IPS-18a (cell line): ENCODE data around the gene CALML5.

Source experiments
- H3K27ac ChIP-seq: one replicate; pipeline ENCODE4 v1.5.1; 2013; ENCODE audit warnings: low read length
- H3K27me3 ChIP-seq: one replicate; pipeline ENCODE4 v1.6.1; 2013; ENCODE audit warnings: mild to moderate bottlenecking, low read length; ENCODE audit not compliant: control insufficient read depth, insufficient read depth
- H3K36me3 ChIP-seq: one replicate; pipeline ENCODE4 v1.6.1; 2013; ENCODE audit warnings: low read depth, low read length; ENCODE audit not compliant: control insufficient read depth
- H3K4me1 ChIP-seq: one replicate; pipeline ENCODE4 v1.6.1; 2013; ENCODE audit warnings: low read depth, low read length; ENCODE audit not compliant: control insufficient read depth
- H3K4me3 ChIP-seq: one replicate; pipeline ENCODE4 v1.5.1; 2013; ENCODE audit warnings: low read length
- H3K9ac ChIP-seq: one replicate; pipeline ENCODE4 v1.6.1; 2013; ENCODE audit warnings: mild to moderate bottlenecking, low read length, moderate library complexity
- H3K9me3 ChIP-seq: one replicate; pipeline ENCODE4 v1.6.1; 2013; ENCODE audit warnings: low read depth, low read length; ENCODE audit not compliant: control insufficient read depth

The CALML5 gene

DNA sequence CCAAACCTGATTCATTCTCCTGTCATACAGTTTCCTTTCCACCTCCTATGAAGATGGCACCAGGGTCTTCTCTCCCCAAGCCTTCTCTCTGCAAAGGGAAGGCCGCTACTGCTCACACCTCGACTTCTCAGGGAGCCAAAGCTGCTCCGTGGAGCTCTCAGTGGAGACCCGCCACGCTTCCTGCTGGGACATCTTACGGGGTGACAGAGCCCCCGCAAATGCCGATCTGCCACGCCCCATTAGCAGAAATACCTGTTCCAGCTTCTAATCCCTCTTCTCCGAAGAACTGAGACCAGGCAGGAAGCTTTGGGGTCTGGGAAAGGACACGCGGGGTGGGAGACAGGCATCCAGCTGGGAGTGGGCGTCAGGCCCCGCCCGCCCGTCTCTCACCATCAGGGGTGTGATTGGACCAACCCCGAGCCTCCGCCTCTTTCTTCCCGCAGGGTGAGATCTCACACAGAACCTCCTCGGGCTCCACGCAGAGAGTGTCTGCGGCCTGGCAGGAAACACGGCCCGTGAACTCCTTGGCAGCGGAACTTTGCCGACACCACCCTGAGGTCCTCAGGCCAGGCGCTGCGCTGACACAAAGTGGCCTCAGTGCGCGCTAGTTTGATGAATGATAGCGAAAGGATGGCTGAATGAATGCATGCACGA is 12.0 kb upstream of the CALML5 start:
- Histone ChIP-seq H3K27ac (no peak overlapping the region), H3K9ac (no peak overlapping the region)

DNA sequence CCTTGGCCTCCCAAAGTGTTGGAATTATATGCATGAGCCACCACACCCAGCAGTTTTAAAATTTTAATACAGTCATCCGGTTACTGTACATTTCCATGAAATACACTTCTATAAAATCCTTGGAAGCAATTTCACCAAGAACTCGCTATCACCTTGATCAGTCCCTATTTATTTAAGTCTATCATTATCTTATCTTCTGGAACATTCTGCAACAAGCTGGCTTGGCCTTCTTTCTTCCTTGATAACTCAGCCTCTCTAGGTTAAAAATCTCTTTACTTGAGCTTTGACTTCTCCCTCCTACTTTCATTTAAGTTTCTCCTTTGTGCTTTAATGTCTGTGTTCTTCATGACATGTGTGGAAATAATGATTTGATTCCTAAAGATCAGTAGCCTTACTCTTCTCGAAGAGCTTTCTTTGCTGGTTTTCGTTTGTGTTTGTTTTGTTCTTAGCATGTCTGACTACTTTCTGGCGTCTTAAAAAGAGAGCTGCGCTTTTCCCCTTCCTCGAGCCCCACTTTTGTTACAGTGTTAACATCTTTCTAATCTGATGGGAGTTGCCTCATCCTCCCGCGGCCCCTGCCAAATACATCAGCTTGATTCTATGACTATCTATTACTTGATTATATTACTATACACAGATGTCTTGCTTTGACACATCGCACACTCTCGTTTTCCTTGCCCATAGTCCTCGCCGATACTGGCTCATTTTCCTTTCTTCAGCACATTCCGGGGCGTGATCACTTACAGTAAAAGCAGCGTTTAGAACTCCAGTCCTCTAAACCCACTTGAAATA is 11.1 kb upstream of the CALML5 start:
- H3K27ac ChIP-seq: no peak overlapping the region
- no peaks in the 10 kb centered on the region for H3K27me3 ChIP-seq
- H3K36me3 ChIP-seq: no peaks in the 10 kb centered on the region
- H3K9me3 ChIP-seq: no peaks in the 10 kb centered on the region
- H3K4me1 ChIP-seq: no peaks in the 10 kb centered on the region
- H3K4me3 ChIP-seq: no peak overlapping the region
- no peak overlapping the region for H3K9ac ChIP-seq

More for the DNA sequence above, 12.0 kb upstream of the CALML5 start:
- H3K4me3 ChIP-seq: no peak overlapping the region
- H3K4me1 ChIP-seq: no peaks in the 10 kb centered on the region
- H3K36me3 ChIP-seq: no peaks in the 10 kb centered on the region
- no peaks in the 10 kb centered on the region for H3K27me3 ChIP-seq
- H3K9me3 ChIP-seq: no peaks in the 10 kb centered on the region

DNA sequence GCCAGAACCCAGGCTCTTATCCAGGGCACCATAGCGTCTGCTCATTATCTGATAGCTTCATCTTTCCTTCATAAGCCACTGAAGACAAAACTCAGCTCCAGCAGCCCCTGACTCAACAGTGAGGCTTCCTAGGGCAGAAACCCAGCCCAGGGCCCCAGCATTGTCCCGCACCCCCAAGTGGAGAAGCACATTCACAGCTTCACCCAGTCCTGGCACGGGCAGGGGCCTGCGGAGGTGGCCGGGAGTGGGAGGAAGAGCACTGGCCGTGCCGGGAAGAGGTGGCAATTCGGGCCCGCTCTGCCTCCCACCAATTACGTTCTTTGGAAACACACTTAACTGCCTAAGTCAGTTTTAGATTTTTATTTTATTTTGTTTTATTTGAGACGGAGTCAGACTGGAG is 10.3 kb upstream of the CALML5 start:
- Histone ChIP-seq H3K4me3 (no peak overlapping the region), H3K27ac (no peak overlapping the region)

DNA sequence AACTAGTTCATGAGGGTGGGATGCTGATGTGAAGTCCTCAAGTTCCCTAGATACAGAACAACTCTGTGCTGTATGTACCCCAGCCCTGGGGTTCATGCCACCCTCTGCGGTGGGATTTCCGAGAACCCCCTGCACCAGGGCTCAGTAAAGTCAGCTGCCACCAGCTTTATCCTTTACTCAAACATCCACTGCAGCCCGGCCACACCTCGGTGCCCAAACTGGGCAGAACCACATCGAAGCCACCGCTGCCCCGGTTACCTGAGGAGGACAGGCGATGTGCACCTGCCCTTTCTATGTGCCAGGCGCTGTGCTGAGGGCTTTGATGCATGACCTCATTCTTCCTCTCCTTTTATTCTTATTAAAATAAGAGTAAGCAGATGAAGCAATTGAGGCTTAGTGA is 9.9 kb upstream of the CALML5 start:
- no peaks in the 10 kb centered on the region for H3K27me3 ChIP-seq
- no peaks in the 10 kb centered on the region for H3K4me1 ChIP-seq
- no peak overlapping the region for H3K27ac ChIP-seq
- no peak overlapping the region for H3K4me3 ChIP-seq
- H3K36me3 ChIP-seq: no peaks in the 10 kb centered on the region
- no peaks in the 10 kb centered on the region for H3K9me3 ChIP-seq
- H3K9ac ChIP-seq: no peak overlapping the region

More for the DNA sequence above, 10.3 kb upstream of the CALML5 start:
- Histone ChIP-seq H3K27me3 (no peaks in the 10 kb centered on the region), H3K36me3 (no peaks in the 10 kb centered on the region), H3K4me1 (no peaks in the 10 kb centered on the region), H3K9me3 (no peaks in the 10 kb centered on the region), H3K9ac (no peak overlapping the region)

DNA sequence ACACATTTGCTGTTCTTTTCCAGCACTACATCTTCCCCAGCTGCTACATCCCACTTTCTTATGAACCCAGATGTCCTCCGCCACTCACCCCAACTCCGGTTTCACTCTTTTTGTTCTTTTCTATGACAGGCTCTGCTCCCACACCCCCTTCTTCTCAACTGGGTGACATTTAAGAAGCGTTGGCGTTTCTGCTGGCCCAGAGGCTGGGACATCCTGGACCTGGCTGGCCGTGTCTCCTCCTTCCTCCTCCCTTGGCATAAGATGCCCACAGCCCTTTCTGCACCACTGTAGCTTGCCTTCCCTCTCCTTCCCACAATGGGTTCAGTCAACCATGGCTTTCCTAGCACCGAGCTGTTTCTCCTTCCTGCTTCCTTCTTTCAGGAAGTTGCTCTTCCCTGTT is 9.4 kb upstream of the CALML5 start:
- Histone ChIP-seq H3K4me1 (no peaks in the 10 kb centered on the region), H3K4me3 (no peak overlapping the region), H3K9me3 (no peaks in the 10 kb centered on the region), H3K9ac (no peak overlapping the region), H3K27ac (no peak overlapping the region), H3K27me3 (no peaks in the 10 kb centered on the region), H3K36me3 (no peaks in the 10 kb centered on the region)

DNA sequence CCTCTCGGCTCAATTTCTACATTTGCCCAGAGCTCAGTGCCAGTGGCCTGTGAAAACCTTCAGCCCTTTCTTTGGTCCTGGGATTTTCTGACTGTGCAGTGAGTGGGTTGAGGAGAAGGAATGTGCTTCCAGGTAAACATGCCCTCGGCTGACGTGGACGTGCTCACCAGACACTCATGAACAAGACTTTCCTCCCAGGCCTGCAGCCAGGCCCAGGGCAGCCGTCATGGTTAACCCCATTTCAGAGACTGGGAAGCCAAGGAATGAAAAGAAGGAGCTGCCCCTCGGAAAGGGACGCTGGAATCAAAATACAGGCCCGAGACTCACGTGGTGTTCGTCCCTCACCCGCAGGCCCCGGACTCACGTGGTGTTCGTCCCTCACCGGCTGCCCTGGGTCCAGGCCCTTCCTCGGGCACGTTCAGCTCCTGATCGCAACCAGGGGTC is 8.8 kb upstream of the CALML5 start:
- no peak overlapping the region for H3K4me3 ChIP-seq
- H3K9me3 ChIP-seq: no peaks in the 10 kb centered on the region
- H3K4me1 ChIP-seq: no peaks in the 10 kb centered on the region
- no peaks in the 10 kb centered on the region for H3K36me3 ChIP-seq
- no peaks in the 10 kb centered on the region for H3K27me3 ChIP-seq
- no peak overlapping the region for H3K9ac ChIP-seq
- H3K27ac ChIP-seq: no peak overlapping the region

DNA sequence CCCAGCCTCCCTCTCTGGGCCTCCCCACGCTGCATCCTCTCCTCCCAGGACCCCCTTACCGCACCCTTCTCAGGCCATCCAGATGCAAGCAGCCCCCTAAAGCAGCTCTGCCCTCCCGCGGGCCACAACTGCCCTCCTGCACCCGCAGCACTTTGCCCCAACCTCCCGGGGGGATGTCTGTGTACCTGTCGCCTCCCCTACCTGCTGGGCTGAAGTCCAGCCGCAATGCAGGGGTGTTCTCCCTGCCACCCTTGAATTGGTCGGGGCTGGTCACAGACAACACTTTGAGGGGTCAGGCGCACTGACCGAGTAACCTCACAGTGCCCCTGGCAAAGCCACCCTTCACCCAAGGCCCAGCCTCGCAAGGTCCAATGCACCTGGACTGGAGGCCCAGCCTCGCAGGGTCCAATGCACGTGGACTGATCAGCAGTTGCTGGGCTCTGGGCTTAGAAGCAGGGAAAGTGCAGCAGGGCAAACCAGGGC is 8.3 kb upstream of the CALML5 start:
- Histone ChIP-seq H3K27ac (no peak overlapping the region), H3K4me3 (no peak overlapping the region), H3K9ac (no peak overlapping the region), H3K27me3 (no peaks in the 10 kb centered on the region), H3K36me3 (no peaks in the 10 kb centered on the region), H3K4me1 (no peaks in the 10 kb centered on the region), H3K9me3 (no peaks in the 10 kb centered on the region)

DNA sequence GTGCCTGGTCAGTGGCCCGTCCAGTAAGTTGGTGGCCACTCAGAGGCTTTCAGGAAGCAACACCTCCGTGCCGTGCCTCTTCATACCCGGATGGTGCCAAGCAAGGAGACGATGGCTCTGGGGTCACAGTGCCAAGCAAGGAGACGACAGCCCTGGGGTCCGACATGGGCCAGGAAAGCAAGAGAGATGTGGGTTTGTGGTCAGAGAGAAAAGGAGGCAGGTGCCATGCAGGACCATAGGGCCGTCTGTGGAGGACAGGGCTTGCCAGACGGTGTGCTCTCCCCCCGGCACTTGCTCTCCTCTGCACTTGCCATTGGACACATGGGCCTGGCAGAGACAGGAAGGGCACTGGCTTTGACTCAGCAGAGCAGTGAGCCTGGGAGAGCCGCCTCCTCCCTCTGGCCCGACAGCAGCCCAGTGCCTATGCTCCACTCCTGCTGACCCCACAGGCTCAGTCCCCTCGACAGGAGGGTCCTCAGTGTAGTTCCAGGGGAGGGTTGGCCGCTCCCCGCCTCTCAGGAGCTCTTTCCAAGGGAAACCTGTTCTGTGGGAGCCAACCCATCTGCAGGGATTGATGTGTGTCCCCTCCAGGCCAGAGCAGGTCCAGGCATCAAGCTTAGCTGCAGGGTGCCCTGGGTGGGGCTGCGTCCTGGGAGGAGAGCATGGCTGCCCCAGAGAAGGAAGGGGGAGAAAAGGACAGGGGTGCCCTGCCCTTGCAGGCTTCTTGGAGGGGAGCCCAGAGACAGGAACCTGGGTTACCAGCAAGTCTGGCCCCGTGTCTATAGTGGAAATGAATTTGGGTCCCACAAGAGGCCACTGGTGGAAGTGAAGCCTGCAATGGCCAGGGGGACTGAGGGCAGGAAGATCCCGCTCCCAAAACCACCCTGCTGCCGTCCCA is 7.6 kb upstream of the CALML5 start:
- no peaks in the 10 kb centered on the region for H3K4me1 ChIP-seq
- no peak overlapping the region for H3K9ac ChIP-seq
- H3K36me3 ChIP-seq: no peaks in the 10 kb centered on the region
- H3K4me3 ChIP-seq: no peak overlapping the region
- no peaks in the 10 kb centered on the region for H3K9me3 ChIP-seq
- no peaks in the 10 kb centered on the region for H3K27me3 ChIP-seq
- H3K27ac ChIP-seq: no peak overlapping the region

DNA sequence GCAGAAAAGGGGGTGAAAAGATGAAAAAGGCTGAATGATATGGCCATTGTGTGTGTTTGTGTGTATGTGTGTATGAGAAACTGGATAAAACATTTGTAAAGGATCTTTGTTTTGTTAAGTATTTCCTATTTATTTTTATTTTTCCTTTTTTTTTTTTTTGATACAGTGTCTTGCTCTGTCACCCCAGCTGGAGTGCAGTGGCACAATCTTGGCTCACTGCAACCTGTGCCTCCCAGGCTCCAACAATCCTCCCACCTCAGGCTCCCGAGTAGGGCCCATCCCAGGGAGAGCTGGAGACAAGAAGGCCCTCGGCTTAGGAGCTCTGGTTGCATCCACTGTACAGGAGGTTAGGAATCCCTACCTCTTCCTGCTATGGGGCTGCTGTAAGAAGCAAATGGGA is 6.9 kb upstream of the CALML5 start:
- H3K4me1 ChIP-seq: no peaks in the 10 kb centered on the region
- H3K4me3 ChIP-seq: no peak overlapping the region
- H3K9ac ChIP-seq: no peak overlapping the region
- H3K9me3 ChIP-seq: no peaks in the 10 kb centered on the region
- no peak overlapping the region for H3K27ac ChIP-seq
- no peaks in the 10 kb centered on the region for H3K27me3 ChIP-seq
- no peaks in the 10 kb centered on the region for H3K36me3 ChIP-seq

DNA sequence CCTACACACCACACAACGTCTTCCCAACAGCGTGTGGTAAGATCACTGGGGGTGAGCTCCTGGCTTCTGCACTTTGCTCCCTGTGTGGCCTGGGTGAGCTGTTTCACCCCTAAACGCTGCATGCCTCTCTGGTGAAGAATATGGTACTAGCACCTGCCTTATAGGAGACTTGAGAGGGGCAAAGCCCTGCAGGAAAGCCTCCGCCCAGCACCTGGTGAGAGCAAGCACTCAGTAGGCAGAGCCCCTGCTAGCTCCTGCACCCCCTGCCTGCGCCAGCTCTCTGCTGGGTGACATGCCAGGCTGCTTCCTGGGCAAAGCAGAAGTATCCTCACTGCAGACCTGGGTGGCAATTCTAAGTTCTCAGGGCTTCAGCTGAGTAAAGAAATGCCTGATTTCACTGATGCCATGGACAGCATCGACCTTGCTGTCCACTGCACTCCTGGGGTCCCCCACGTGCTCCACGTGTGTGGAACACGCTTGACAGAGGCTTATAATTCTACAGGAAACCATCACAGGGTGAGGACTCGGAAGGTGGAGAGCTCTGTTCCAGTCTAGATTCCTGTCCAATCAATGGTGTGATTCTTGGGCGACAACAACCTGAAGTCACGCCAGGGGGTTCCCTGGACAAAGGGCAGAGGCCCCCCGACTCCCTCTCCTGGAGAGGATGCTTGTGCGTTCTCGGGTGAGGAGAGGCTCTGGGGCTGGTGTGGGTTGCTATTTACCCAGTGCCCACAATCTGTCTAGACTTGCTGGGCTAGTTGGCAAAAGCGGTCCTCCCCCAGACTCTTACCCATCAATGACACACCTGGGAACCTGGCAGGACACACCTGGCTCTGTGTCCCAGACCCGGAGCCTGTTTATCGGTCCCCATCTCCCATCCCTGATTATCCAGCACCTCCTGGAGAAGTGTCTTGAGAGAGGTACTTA is 5.0 kb upstream of the CALML5 start:
- H3K9ac ChIP-seq: no peak overlapping the region
- no peaks in the 10 kb centered on the region for H3K4me1 ChIP-seq
- no peaks in the 10 kb centered on the region for H3K36me3 ChIP-seq
- no peaks in the 10 kb centered on the region for H3K27me3 ChIP-seq
- no peak overlapping the region for H3K27ac ChIP-seq
- no peaks in the 10 kb centered on the region for H3K9me3 ChIP-seq
- H3K4me3 ChIP-seq: no peak overlapping the region
